GM12878 (cell line): ENCODE results near the gene S1PR4. TPM values are rescaled to one million over a fixed set of nuclear protein-coding genes. Genes with fewer than 3 reads are reported as not detected.

ENCODE experiments used
- ATAC-seq: fragments of 200-7000 bp; cut with Tn5 transposase; 3 replicates; pipeline ENCODE4 v1.9.1; 2020; ENCODE audit warnings: mild to moderate bottlenecking, moderate library complexity
- BruUV-seq: library from RNA; stranded (reverse); fragments of 400-500 nt; replicated peaks from 2 replicates; lab custom pipeline; 2021; lab: Mats Ljungman, UMichigan
- CTCF ChIA-PET: fragments of 300-600 bp; sonication (Branson Sonifier 250); formaldehyde crosslinking; extraction: SDS; loops from one replicate; lab custom pipeline; 2021; ENCODE audit warnings: inconsistent platforms; lab: Yijun Ruan, JAX
- POLR2A ChIA-PET: fragments of 350-600 bp; formaldehyde crosslinking; extraction: SDS; loops from one replicate; lab custom pipeline; 2021; ENCODE audit warnings: inconsistent platforms; lab: Charles Lee
- RAD21 ChIA-PET: fragments of 300-600 bp; sonication (Branson Sonifier 250); formaldehyde crosslinking; loops from one replicate; lab custom pipeline; 2023; ENCODE audit warnings: antibody characterized with exemption; ENCODE audit not compliant: unreplicated experiment; lab: Charles Lee
- SMC1A ChIA-PET: fragments of 300-600 bp; sonication (Branson Sonifier 250); formaldehyde crosslinking; loops from one replicate; lab custom pipeline; 2023; ENCODE audit not compliant: unreplicated experiment, uncharacterized antibody; lab: Charles Lee
- DNase-seq: peaks from one replicate; pipeline ENCODE4 v3.0.0-alpha.2; 2011; ENCODE audit warnings: low read depth, low spot score
- FAIRE-seq: peaks from 3 replicates; lab custom pipeline; 2011; peaks lifted over from hg19 to GRCh38; lab: Jason Lieb, UNC
- H2AFZ ChIP-seq: 2 replicates; pipeline ENCODE4 v1.6.0; 2011; ENCODE audit warnings: low read depth, low read length, control low read depth; ENCODE audit not compliant: control insufficient read depth
- H3K27ac ChIP-seq: 2 replicates; pipeline ENCODE4 v1.5.1; 2011; ENCODE audit warnings: control low read depth; ENCODE audit not compliant: control insufficient read depth, insufficient read depth
- H3K27me3 ChIP-seq, 2 experiments: replicated peaks in 1 of 2; 2 replicates each; pipeline versions ENCODE4 v1.6.0 to v1.6.1; 2011; ENCODE audit warnings: low read length in 1 of 2; ENCODE audit not compliant: control insufficient read depth in 2 of 2, insufficient read depth in 2 of 2
- H3K36me3 ChIP-seq, 2 experiments: 2 replicates each; pipeline ENCODE4 v1.5.1; 2011; ENCODE audit warnings: low read length in 1 of 2; ENCODE audit not compliant: control insufficient read depth in 2 of 2, insufficient read depth in 2 of 2
- H3K4me1 ChIP-seq: 2 replicates; pipeline ENCODE4 v1.6.1; 2011; ENCODE audit warnings: mild to moderate bottlenecking, low read length, moderate library complexity, mixed read lengths; ENCODE audit not compliant: control insufficient read depth, insufficient read depth
- H3K4me2 ChIP-seq: 2 replicates; pipeline ENCODE4 v1.6.0; 2011; ENCODE audit warnings: control low read depth; ENCODE audit not compliant: control insufficient read depth, insufficient read depth
- H3K4me3 ChIP-seq: fragments of 200-600 bp; sonication (generic); 2 replicates; pipeline ENCODE4 v1.5.1; 2016
- H3K79me2 ChIP-seq: 2 replicates; pipeline ENCODE4 v1.6.0; 2011; ENCODE audit warnings: low read length; ENCODE audit not compliant: control insufficient read depth, insufficient read depth
- H3K9ac ChIP-seq: 2 replicates; pipeline ENCODE4 v1.8.0; 2011; ENCODE audit warnings: low read length, control low read depth, mixed read lengths; ENCODE audit not compliant: control insufficient read depth, insufficient read depth
- H3K9me3 ChIP-seq: replicated peaks from 3 replicates; pipeline ENCODE4 v1.5.1; 2011; ENCODE audit warnings: mild to moderate bottlenecking, low read length; ENCODE audit not compliant: control insufficient read depth, insufficient read depth
- H4K20me1 ChIP-seq: 2 replicates; pipeline ENCODE4 v1.6.0; 2011; ENCODE audit not compliant: control insufficient read depth, insufficient read depth
- HDGF ChIP-seq: fragments of 450-650 bp; IDR thresholded peaks from 2 replicates; pipeline ENCODE4 v1.6.1; 2016; ENCODE audit warnings: antibody characterized with exemption
- PRDM15 ChIP-seq: fragments of 450-650 bp; formaldehyde crosslinking; IDR thresholded peaks from 2 replicates; pipeline ENCODE4 v1.4.0; 2020; ENCODE audit warnings: mild to moderate bottlenecking, moderate library complexity
- TCF7 ChIP-seq: IDR thresholded peaks from 2 replicates; pipeline ENCODE4 v1.6.1; 2014; ENCODE audit warnings: antibody characterized with exemption, borderline replicate concordance
- YY1 ChIP-seq: IDR thresholded peaks from 2 replicates; pipeline ENCODE4 v1.6.1; 2011; ENCODE audit warnings: low read depth, mild to moderate bottlenecking, low read length
- ZNF687 ChIP-seq: fragments of 450-650 bp; IDR thresholded peaks from 2 replicates; pipeline ENCODE4 v1.6.1; 2017; ENCODE audit warnings: mild to moderate bottlenecking, moderate library complexity
- WGBS: methylation state at CpG from one replicate; pipeline ENCODE4 v1.1.6; 2016; ENCODE audit warnings: low lambda C conversion rate; ENCODE audit not compliant: insufficient replicate concordance, insufficient coverage; ENCODE audit errors: missing lambda C conversion rate; 5-methylcytosine and 5-hydroxymethylcytosine counted together
- in situ Hi-C: fragments of 300-500 bp; cut with MboI; formaldehyde crosslinking; loops from 9 replicates; pipeline ENCODE4 v1.14.3; 2018; ENCODE audit warnings: mixed read lengths
- intact Hi-C: fragments of 100-400 bp; cut with micrococcal nuclease; formaldehyde crosslinking; loops from one replicate; pipeline ENCODE4 v1.14.2; 2022; ENCODE audit not compliant: unreplicated experiment
- polyA plus RNA-seq, 11 experiments: library from polyadenylated mRNA; depleted of rRNA in 4 of 11; unstranded in 6 of 11; stranded (reverse) in 5 of 11; fragments of >200 nt; fragmentation: Nextera tagmentation in 4 of 11; fragmentation: Illumina TruSeq in 1 of 11; extraction: Ambion mirVana in 4 of 11; extraction: Trizol in 1 of 11; gene quantifications; 1 replicate in 1 of 11; 2 replicates in 10 of 11; pipeline versions ENCODE4 v1.2.1 to v1.2.3, GENCODE V29; 2011 to 2016; ENCODE audit warnings: inconsistent platforms in 2 of 11, missing spikeins in 2 of 11, low read depth in 1 of 11
- total RNA-seq, 4 experiments: library from RNA; depleted of rRNA in 3 of 4; stranded (reverse); fragments of >200 nt in 3 of 4; fragmentation: Illumina TruSeq in 1 of 4; extraction: Trizol in 1 of 4; gene quantifications; 2 replicates each; pipeline versions ENCODE4 v1.2.1 to v1.2.3, GENCODE V29; 2013 to 2021

Gene S1PR4
- total and polyA plus RNA-seq, 10 of the 15 experiments (the other 5 are each of a cell fraction or from before 2014, with no cell fraction given): 0.19 to 57.7 (median 32.4) TPM; not detected in 1

DNA sequence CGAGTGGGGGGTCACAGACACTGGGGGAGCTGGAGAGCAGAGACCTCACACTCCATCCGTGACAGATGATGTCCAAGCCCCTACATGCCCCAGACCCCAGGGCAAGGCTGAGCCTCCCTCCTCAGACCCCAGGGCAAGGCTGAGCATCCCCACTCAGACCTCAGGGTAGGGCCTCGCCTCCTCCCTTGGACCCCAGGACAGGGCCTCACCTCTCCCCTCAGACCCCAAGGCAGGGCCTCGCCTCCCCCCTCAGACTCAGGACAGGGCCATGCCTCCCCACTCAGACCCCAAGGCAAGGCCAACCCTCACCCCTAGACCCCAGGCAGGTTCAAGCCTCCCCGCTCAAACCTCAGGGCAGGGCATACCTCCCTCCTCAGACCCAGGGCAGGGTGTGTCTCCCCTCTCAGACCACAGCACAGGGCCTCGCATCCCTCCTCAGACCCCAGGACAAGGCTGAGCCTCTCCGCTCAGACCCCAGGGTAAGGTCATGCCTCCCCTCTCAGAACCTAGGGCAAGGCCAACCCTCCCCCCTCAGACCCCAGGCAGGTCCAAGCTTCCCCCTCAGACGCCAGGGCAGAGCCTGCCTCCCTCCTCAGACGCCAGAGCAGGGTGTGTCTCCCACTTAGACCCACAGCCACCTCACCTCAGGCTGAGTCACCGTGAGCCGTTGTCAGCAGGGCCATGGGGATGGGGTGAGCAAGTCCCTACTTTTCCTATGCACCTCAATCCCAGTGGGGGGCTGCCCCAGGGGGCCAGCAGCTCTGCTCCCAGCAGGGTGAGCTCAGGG lies 1.7 kb upstream of the S1PR4 start:
- Histone ChIP-seq H3K4me3 (peak overlapping the region; percentile 29; the same call in 1 of the 2 replicates), H3K9me3 (no peaks in the 10 kb centered on the region), H4K20me1 (no peaks in the 10 kb centered on the region; the same call in 1 of the 2 replicates), H3K27ac (peak overlapping the region; percentile 69), H3K79me2 (peaks cover 45% of the 10 kb centered on the region), H3K36me3 (no peaks in the 10 kb centered on the region), H3K9ac (peak overlapping the region; percentile 42), H3K4me2 (peak overlapping the region; percentile 75), H2AFZ (no peak overlapping the region; the same call in 1 of the 2 replicates), H3K4me1 (peaks cover 22% of the 10 kb centered on the region), H3K27me3 (no peaks in the 10 kb centered on the region)
- in situ Hi-C loops (no loop called here), intact Hi-C loops (no loop called here)
- CTCF ChIA-PET: interaction anchor here (0.5 kb wide), 1 partner anchor 10 kb away, joined by 4 read pairs; no protein-coding TSS in a partner anchor
- no peak for FAIRE-seq
- 38% methylated on average over 10 of the region's 11 CpGs for WGBS
- SMC1A ChIA-PET: no interaction called here
- no peak for DNase-seq
- peak; percentile 5; the same call in 1 of the 3 replicates for ATAC-seq
- POLR2A ChIA-PET: interaction anchor here (0.5 kb wide), 1 partner anchor 88 kb away, joined by 3 read pairs; no protein-coding TSS in a partner anchor
- RAD21 ChIA-PET: no interaction called here
- TF ChIP-seq HDGF (peak; percentile 76; the same call in 1 of the 2 replicates), TCF7 (no peak)
- no TSS peak for BruUV-seq

DNA sequence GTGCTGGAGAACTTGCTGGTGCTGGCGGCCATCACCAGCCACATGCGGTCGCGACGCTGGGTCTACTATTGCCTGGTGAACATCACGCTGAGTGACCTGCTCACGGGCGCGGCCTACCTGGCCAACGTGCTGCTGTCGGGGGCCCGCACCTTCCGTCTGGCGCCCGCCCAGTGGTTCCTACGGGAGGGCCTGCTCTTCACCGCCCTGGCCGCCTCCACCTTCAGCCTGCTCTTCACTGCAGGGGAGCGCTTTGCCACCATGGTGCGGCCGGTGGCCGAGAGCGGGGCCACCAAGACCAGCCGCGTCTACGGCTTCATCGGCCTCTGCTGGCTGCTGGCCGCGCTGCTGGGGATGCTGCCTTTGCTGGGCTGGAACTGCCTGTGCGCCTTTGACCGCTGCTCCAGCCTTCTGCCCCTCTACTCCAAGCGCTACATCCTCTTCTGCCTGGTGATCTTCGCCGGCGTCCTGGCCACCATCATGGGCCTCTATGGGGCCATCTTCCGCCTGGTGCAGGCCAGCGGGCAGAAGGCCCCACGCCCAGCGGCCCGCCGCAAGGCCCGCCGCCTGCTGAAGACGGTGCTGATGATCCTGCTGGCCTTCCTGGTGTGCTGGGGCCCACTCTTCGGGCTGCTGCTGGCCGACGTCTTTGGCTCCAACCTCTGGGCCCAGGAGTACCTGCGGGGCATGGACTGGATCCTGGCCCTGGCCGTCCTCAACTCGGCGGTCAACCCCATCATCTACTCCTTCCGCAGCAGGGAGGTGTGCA lies 587 bp downstream of the S1PR4 start:
- Histone ChIP-seq H4K20me1 (no peaks in the 10 kb centered on the region; the same call in 1 of the 2 replicates), H3K27ac (peak overlapping the region; percentile 95), H3K4me2 (peak overlapping the region; percentile 52), H3K4me1 (peaks cover 22% of the 10 kb centered on the region), H3K27me3 (no peaks in the 10 kb centered on the region), H3K9me3 (no peaks in the 10 kb centered on the region), H3K4me3 (peak overlapping the region; percentile 81), H3K9ac (peak overlapping the region; percentile 89), H3K79me2 (peaks cover 51% of the 10 kb centered on the region), H3K36me3 (no peaks in the 10 kb centered on the region), H2AFZ (peak overlapping the region; percentile 58)
- in situ Hi-C loops: no loop called here
- under 1% methylated on average over 48 of the region's 52 CpGs for WGBS
- ChIA-PET RAD21 (no interaction called here), SMC1A (no interaction called here), POLR2A (interaction anchor here (1.0 to 1.1 kb wide), 2 partner anchors 46 to 50 kb away, joined by 3 read pairs; no protein-coding TSS in a partner anchor), CTCF (interaction anchor here (0.5 kb wide), 1 partner anchor 97 kb away, joined by 3 read pairs; no protein-coding TSS in a partner anchor)
- ATAC-seq (peak; percentile 33), FAIRE-seq (no peak), DNase-seq (no peak)
- TSS peak; percentile 61 for BruUV-seq
- intact Hi-C loops: no loop called here
- TF ChIP-seq PRDM15 (CRISPR knock-in tag) (no peak), ZNF687 (peak; percentile 12), YY1 (peak; percentile 58)
